Activated CD4-positive, alpha-beta T cell treated with anti-CD3 and anti-CD28 coated beads, Interleukin-2, amount 50 U/mL, for 16 hours (primary cell): ENCODE data around the gene PKP3.
"Not testable (repeated sequence)": the region's sequence is repeated elsewhere in the genome, so short reads cannot be mapped to it uniquely, and the experiment has no call there.

Source experiments
- DNase-seq: peaks from one replicate; pipeline ENCODE4 v3.0.0-alpha.2; 2020

PKP3 gene

DNA sequence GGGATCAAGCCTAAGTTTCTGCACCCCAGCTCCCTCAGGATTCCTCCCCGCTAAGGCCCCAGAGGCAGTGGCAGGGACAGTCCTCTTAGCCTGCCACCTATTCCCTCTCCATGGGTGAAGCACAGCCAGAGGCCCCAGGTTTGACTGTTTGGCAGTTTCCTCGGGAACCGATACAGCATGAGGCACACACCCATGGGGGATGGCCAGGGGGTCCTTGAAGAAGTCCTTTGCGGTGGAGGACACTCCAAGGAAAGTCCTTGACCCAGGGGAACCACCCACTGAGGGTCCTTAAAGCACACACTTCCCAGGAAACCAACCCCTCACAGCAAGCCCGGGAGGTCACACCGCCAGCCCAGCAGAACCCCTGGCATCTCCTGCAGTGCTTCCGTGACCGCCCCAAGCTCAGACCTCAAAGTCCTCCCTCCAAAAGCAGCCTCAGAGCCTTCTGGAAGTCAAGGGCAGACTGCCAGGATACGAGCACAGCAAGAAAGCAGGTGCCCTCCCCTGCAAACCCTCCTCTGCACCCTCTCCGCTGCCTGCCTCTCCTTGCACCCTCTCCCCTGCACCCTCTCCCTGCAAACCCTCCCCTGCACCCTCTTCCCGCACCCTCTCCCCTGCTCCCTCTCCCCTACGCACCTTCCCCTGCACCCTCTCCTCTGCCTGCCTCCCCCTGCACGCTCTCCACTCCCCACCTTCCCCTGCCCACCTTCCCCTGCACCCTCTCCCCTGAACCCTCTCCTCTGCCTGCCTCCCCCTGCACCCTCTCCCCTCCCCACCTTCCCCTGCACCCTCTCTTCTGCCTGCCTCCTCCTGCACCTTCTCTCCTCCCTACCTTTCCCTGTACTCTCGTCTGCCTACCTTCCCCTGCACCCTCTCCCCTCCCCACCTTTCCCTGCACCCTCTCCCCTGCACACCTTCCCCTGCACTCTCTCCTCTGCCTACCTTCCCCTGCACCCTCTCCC lies 19.4 kb downstream of the PKP3 start:
- no peak for DNase-seq

DNA sequence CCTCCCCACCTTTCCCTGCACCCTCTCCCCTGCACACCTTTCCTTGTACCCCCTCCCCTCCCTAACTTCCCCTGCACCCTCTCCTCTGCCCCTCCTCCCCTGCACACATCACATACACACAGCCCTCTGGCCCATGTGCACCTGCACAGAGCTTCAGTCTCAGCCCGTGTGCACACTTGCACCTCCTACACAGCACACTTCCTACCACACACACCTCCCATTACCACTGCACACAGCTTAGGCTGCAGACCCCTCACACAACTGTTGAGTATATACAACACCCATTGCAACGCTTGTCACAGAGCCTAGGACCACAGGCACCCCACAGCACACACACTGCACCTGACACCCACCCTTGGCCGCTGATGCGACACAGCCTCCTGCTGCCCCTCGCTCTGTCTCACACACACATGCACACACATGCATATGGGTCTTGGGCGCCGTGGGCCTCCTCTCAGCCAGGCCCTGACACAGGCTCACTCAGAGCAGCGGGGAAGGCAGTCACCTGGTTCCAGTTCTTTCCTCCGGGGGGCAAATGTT lies 20.4 kb downstream of the PKP3 start:
- DNase-seq, result no peak

DNA sequence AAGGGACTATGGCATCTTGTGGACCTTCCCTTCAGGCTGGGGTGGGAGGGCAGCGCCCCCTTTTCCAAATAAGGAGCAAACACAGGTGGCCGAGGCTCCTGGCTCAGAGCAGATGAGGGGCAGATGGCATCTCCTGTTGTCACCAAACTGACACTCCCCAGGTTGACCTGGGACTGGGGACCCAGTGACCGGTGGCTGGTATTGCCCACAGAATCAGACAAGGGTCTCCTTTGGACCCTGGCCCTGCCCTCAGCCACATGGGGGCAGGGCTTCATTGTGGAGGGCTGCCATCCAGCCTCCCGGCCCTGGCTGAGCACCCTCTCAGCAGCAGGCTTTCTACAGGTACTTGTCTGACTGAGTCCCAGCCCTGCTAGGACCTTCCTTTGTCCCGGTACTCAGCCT lies 21.6 kb downstream of the PKP3 start:
- DNase-seq, result no peak

DNA sequence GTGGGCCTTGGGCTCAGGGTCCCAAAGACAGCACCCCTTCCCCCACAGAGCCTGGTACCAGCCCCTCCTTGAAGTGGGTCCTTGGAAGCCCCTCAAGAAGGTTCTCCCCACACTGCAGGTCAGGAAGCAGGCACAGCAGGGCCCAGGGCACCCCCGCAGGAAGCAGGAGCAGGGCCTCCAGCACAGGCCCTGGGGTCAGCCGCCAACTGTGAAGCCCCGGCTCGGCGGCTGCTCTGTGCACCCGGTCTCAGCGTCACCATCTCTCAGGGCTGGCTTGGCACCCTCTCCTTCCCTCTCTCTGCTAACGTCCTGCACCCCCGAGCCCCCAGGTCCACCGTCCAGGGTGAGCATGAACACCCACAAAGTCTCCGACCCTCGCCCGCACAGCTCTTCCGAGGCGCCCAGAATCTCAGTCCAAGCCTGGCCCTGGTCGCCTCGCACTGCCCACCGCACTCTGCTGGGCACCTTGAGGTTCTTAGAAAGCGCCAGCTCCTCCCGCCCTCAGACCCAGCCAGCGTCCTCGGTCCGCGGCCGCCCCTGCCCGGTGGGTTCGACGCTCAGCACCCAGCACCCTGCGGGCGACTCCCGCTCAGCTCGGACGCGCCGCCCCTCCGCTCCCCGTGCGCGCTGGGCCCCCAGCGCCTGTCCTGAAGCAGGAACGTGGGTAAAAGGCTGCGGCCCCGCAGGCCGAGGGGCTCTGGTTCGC lies 22.2 kb downstream of the PKP3 start:
- no peak for DNase-seq

DNA sequence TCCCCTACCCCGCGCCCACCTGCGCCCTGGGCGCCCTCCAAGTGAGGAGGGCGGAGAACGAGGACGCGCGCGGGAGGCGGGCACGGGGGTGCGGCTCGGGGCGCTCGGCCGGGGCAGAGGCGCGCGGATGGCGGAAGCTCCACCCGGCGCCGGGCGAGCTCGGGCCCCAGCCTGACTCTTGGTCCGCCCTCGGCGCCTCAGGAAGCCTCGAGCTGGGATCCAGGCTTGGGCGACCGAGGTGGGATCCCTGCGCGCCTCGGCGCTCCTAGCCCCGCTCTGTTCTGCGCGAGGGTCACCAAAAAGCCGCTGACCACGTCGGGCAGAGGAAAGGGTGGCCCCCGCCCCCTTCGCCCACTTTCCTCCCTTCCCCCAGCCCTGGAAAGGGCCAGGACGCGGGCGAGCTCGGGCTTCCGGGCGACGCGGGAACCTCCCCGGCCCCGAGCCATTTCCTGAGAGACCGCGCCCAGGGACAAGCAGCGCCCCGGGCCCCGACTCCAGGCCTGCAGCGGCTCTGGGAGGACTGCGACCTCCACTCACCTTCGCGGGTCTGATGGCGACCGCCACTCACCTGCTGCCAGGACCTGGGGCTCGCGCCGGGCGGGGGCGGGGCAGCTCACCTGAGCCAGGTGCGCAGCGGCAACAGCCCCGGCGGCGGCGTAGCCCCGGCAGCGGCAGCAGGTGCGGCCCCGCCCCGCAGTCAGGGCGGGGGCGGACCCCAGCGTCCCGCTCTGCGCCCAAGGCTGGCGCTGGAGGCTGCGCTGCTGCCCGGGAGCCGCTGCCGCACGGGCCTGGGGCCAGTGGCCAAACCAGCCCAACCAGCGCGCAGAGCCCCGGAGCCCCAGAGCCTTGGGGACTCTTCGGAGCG lies 23.0 kb downstream of the PKP3 start:
- peak; percentile 20 for DNase-seq

DNA sequence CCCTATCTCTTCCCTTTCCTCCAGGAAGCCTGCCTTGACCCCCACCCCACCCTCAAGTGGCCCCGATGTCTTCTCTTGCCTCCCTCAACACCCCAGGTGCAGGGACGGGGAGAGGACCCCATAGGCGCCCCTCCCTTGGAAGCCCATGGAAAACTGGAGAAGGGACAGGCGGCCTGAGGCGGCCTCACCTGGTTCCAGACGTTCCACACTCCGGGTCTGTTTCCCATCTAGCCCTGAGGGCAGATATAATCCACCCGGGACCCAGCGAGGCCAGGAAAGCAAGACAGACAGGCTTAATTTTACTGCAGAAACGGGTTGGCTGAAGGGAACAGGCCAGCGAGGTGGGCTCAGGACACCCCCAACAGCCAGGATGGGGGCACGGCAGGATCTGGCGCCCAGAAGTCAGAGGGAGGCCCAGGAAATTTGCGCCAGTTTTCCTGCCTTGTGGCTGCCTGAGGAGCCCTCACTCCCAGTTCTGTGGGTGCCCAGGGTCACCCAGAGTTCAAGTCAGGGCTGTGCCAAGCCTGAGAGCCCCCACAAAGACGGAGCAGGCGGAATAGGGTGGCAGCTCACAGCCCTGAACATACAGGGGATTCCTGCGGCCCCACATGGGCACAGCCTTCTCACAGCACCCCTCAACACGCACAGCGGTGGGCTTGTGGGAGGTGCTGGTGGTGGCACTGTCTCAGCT lies 23.8 kb downstream of the PKP3 start:
- no peak for DNase-seq

DNA sequence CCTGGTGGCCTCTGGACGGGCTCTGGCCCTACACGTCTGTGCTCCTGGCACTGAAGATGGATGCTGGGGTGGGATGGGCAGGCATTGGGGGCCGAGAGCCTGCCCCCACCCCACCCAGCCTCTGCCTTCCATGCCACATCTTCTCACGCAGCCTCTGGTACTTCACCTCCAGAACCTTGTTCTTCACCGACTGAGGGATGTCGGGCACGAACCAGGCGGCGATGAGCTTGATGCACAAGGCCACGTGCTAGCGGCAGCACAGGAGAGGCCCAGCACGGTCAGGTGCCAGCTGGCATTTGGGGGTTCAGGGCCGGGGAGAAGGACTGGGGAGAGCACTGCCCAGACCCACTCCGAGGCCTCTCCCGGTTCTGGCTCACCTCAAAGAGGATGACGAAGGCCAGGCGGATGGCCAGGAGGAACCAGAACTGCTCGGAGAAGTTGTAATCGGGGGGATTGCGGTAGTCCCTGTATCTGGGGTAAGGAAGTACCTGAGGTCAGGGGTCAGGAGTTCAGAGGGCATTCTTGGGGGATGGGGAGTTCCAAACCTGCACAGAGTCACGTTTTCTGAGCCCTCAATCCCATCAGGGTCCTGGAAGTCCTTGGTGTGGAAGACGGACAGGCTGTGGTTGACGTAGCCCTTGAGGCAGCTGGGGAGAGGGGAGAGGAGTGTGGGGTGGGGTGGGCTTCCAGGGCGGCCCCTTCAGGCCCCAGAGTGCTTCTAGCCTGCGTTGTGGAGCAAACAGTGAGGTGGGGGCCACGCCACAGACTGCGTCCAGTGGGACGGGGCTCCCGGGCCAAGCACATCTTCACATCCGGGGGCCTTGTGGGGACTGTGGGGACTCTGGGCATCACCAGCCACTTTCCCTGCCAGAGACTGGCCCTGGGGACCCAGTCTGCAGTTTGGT lies 24.6 kb downstream of the PKP3 start:
- no peak for DNase-seq

DNA sequence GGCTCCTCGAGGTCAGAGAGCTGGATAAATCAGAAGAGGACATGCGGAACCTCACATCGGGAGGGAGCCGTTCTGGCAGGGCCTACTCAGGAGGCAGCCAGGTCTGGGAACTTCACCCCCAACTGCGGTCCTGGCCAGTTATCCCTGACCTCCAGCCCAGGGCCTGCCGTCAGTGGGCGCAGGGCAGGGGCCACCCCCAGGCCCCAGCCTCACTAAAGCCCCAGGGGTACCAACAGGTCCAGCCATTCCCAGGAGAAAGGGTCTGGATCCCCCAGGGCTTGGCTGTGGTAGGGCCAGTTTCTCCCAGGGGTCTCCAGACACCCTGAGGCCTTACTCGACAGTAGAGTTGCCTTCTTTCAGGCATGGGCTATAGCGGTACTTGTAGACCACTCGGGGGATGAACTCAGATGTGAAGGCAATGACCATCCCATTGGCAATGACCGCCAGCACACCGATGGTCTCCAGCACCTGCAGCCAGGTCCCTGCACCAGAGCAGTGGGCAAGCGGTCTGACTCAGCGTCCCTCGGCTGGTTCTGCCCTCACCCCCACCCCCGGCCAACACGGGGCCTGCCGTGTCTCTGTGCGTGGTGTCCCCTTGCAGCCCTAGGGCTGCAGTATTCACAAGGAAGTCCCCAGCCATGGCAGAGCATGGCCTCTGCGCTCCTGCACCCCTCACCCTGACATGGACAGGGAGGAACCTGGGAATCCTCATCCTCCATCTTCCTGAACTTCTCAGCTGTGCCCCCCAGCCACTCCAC lies 25.4 kb downstream of the PKP3 start:
- no peak for DNase-seq

DNA sequence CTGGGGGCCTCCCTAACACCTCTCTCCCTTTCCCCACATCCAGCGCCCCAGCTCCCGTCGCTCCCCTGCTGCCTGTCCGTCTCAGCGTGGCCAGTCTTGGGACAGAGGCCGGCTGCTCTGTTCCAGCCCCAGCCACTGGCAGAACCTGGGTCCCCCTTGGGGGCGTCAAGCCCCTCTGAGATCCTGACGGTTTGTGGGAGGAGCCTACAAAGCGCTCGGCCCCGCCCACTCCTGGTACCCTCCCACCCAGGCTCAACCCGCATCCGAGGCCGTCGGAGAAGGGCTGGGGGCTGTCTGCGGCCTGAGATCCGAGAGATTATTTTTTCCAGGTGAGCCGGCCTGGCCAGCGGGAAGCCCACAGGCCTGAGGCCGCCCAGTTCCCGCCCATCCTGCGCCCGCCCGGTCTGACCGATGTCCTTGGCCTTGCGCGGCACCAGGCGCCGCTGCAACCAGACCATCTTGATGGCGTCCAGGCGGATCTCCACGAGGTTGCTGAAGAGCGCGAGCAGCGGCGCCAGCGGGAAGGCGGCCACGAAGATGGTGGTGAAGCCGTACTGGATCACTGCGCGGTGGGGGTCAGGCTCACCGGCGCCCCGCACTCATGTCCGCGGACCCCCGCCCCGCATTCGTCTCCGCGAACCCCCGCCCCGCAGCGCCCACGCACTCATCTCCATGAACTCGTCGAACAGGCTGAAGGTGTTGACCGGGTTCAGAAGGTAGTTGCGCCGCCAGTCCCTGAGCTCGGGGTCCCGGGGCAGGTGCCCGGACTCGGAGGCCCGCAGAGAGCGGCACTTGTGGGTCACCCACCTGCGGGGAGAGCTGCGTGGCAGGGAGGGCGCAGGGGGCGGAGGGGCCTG lies 26.3 kb downstream of the PKP3 start:
- DNase-seq, result no peak

DNA sequence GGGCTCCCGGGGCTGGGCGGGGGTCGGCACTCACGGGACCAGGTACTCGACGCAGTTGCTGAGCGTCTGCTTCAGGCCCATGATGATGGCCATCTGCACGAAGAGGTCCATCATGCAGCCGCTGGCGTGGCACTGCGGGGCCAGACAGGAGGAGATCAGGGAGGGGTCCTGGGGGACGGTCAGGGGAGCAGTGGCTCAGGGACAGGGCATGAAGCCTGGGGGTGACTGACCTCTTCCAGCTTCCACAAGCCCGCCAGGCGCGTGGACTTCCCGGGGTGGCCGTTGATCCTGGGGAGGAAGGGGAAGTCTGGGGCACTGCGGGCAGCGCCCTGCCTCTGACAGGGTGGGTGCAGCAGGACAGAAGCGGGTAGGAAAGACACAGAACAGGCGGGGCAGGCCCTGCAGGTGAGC lies 26.9 kb downstream of the PKP3 start:
- DNase-seq, result no peak

DNA sequence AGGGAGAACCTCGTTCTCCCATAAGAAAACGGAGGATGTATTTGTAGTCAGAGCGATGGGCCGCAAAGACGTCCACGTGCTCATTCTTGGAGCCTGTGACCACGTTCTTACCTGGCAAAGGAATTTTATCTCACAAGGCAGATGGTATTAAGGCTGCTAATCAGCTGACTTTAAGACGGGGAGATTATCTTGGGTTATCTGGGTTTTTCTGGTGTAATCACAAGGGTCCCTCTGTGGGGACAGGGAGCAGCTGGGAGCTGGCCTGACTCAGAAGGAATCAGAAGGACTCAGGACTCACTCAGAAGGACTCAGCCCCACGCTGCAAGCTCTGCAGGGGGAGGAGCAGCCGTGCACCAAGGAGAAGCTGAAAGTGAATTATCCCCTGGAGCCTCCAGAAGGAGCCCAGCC lies 28.2 kb downstream of the PKP3 start:
- DNase-seq, result no peak

DNA sequence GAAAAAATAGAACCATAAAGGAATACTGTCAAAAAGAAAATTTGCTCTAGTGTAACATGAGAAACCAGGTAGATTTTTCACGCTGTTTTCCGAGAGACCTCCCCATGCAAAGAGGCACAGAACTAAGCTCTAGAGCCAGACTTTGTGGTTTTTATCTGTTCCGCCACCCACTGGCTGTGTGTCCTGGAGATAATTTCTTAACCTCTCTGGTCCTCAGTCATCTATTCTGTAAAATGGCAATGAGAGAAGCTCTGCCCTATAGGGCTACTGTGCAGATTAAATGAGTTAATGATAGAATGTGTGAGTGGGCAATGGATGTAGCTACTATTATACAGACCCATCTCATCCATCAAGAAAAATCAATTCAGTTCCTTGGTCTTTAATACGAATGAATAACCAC lies 30.2 kb downstream of the PKP3 start:
- no peak for DNase-seq

DNA sequence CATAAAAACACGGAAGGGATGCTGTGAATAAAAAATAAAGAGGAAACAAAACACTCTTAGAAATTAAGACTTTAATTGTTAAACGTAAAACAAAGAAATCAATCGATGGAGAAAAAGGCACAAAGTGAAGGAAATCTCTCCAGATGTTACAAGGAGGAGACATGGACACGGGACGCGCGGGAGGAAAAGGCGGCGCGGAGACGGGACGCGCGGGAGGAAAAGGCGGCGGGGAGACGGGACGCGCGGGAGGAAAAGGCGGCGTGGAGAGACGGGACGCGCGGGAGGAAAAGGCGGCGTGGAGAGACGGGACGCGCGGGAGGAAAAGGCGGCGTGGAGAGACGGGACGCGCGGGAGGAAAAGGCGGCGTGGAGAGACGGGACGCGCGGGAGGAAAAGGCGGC lies 30.8 kb downstream of the PKP3 start:
- DNase-seq, result not testable (repeated sequence)

DNA sequence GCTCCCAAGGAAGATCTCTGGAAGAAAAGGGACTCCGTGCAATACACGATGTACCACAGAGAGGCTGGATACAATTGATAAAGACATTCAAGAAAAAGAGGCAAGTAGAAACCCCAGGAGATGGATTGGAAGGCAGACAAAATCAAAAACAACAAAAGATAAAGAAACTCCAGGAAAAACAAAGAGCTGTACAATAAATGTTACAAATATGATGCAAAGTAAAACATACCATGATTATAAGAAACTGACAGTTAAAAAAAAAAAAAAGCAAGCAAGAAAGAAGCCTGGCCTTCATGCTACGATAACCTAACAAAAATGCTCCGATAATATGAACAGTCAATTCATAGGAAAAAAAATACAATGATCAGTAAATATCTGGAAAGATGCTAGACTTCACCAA lies 31.3 kb downstream of the PKP3 start:
- no peak for DNase-seq

DNA sequence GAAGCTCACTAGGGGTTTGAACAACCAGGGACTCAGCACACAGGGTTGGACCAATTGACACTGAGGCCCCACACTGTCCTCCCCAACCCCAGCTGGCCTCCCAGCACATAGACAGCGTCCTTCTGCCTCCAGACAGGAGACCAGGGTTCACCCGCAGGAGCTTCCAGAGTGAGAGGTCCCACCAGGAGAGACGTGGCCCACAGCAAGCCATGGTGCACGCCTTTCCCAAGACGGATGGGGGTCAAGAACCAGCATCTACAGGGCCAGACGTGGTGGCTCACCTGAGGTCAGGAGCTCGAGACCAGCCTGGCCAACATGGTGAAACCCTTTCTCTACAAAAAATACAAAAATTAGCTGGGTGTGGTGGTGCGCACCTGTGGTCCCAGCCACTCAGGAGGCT lies 32.8 kb downstream of the PKP3 start:
- no peak for DNase-seq

DNA sequence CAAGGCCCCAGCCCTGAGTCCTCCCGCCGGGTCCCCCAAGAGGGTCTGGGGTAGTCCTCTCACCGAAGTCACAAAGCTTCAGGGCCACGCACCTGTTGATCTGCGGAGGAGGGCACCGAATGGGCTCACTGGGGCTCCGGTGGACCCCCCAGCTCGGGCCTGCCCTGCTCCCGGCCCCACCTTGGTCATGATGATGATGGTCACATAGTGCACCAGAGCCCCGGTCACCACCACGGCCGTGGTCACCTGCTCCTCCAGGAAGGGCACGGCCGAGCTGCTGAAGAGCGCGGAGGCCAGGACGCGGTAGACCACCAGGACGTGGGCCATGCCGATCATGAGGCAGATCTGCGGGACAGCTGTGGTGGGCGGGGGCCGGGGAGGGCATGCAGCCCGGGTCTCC lies 34.3 kb downstream of the PKP3 start:
- no peak for DNase-seq

DNA sequence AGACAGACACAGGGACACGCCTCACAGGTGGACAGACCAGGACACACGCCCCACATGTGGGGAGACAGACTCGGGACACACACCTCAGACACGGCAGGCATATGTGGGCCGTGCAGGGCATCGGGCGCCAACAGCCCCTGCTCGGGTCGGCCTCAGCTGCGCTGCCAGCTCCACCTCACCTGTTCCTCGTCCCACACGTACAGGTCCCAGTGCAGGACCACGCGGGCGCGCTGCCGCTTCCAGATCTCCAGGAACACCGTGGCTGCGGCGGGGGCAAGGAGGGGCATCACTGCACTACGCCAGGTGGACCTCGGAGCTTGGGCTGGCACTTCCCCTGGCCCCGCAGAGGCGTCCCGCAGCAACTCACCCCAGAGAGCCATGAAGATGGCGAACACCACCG lies 35.4 kb downstream of the PKP3 start:
- no peak for DNase-seq

DNA sequence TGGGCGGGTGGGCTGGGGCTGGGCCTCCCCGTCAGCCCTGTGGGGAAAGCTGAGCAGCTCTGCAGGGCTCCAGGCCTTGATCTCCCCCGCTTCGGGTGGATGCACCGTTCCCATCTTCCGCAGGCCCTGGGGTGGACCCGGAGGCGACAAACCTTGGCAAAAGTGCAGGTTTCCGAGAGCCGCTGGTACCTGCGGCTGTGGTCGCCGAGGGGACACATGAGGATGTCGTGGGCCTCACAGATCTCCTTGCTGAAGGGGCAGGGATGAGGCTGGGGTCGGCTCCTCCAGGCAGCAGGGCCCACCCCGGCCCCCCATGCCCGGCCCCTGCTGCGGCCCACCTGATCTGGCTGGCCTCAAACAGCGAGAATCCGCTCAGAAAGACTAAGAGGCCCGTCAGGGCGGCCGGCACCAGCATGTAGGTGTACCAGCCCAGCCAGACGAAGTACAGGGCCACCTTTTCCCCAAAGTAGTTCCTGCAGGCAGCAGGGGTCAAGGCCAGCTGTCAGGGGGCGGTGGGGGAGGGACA lies 36.0 kb downstream of the PKP3 start:
- DNase-seq, result no peak

DNA sequence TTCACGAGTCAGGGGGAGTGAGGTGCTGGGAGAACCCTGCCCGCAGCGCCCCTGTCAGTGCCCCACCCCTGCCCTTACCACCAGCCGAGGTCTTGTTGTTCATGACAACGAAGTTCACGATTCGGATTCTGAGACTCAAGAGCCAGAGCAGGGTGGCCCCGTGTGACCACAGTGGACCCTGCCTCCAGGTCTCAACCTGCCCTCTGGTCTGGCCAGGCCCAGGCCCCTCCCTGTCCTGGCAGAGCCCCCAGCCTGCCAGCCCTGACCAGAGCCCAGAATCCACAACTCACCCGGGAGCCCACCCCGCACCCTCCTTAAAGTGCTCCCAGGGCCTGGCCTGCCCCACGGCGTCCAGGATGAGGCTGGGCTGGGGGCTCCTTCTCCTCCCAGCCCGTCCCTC lies 37.9 kb downstream of the PKP3 start:
- no peak for DNase-seq
